Posterior cingulate gyrus (tissue), 11 donors: Measurements from ENCODE around the gene DACH2.

Experiments used
- DNase-seq, 10 donors: peaks; one replicate each; pipeline versions ENCODE4 v3.0.0 to v3.0.0-alpha.2; 2020 to 2021; ENCODE audit warnings: mixed read lengths in 3 of 10
- intact Hi-C: fragments of 100-400 bp; cut with DNase I; formaldehyde crosslinking; loops from one replicate; pipeline ENCODE4 v1.15.1; 2023

Gene DACH2

GRCh38 chrX:86263526-86263925 is 115.3 kb downstream of the DACH2 start:
- DNase-seq: no peak
- intact Hi-C loops: no loop called here

- intact Hi-C loops: no loop called here
- DNase-seq: no peak
Observed at GRCh38 chrX:86295293-86295692, 147.0 kb downstream of the DACH2 start.

GRCh38 chrX:86322913-86323312 is 174.7 kb downstream of the DACH2 start:
- intact Hi-C loops: no loop called here
- DNase-seq: no peak

DNA sequence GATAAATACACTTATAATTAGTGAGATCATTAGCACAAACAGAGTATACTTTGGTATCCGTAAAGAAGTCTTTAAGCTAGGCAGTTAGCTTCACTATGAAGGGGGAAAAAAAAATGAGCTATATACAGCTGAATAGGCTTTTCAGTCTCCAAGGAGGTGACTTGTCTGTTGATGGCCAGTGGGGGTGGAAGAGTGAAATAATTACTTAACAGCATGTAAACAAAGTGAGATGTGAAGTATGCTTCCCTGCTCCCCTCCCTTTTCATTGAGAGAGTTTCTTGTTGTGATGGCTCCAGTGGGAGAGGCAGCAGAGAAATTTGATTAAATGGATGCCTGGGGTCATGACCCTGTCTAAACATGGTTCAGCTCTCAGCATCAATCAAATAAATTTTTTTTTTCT is 180.9 kb downstream of the DACH2 start:
- intact Hi-C loops: no loop called here

DNA sequence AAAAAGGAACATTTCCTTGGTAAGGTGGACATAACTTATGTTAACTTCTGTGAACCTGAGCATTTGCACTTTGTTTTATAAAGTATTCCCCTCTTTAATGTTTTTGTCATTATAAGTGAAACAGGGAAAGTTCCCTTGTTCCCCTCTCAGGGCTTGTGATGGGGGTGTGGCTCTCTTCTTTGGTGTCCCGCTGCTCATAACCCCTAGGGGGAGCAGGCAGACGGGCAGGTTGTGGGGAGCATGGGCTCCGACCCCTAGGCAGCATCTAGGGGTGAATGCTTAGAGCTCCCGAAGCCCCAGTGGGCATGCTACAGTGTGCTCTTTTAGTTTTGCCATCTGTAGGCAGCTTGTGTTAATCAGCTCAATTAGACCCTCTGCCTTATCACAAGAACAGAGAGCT is 200.4 kb downstream of the DACH2 start:
- intact Hi-C loops: no loop called here
- no peak for DNase-seq

More for the DNA sequence above, 180.9 kb downstream of the DACH2 start:
- DNase-seq: no peak

DNA sequence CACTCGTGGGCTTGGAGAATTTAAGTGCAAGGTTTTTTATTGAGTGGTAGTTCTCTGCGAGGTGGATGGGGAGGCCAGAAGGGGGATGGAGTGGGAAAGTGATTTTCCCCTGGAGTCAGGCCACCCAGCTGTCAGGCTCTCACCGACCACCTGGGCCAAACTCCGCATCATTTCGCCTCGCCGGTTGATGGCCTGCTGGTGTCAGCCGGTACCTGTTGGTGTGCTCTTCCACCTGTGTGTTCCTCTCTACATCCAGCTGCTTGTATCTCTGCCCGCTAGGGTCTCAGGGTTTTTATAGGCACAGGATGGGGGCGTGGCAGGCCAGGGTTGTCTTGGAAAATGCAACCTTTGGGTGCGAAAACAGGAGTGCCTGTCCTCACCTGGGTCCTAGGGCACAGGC is 200.9 kb downstream of the DACH2 start:
- peak in 1 of 10 donors; percentile 36 for DNase-seq
- intact Hi-C loops: no loop called here

DNA sequence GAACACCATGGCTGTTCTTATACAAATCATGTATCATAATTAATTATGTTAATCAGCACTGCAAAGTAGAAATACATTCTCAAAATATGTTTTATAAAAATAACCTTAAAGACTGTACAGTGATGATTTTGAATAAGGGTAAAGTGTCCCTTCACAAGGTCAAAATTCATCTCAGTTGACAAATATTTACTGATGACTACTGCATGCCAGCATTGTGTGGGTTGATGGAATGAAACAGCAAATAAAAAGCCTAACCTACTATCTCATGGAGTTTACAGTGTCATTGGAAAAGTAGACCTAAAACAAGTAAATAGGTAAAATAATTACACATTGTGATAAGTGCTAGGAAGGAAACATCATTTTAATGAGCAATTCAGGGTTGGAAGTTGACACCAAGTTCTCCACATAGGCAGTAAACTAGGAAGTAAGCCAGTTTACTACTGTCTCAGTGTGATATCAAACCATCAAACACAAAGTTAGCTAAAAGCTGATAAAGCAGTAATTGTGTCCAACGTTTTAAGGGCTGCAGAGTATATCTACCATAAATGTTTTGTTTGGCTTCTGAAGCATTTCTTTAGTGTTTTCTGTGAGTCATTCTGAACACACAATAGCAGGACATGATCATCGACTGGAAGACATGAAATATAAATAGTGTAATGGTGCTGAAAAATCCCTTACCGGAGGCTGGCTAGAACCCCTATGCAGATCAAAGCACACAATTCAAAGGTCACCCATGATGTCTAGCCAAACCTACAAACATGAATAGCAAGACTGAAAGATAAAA is 221.8 kb downstream of the DACH2 start:
- DNase-seq: no peak
- intact Hi-C loops: no loop called here

GRCh38 chrX:86370927-86371326 is 222.7 kb downstream of the DACH2 start:
- DNase-seq: no peak
- intact Hi-C loops: no loop called here

- intact Hi-C loops: no loop called here
- DNase-seq: no peak
Observed at GRCh38 chrX:86379209-86379608, 231.0 kb downstream of the DACH2 start.

- DNase-seq: no peak
- intact Hi-C loops: no loop called here
Observed at GRCh38 chrX:86383681-86384540, 235.7 kb downstream of the DACH2 start.

DNA sequence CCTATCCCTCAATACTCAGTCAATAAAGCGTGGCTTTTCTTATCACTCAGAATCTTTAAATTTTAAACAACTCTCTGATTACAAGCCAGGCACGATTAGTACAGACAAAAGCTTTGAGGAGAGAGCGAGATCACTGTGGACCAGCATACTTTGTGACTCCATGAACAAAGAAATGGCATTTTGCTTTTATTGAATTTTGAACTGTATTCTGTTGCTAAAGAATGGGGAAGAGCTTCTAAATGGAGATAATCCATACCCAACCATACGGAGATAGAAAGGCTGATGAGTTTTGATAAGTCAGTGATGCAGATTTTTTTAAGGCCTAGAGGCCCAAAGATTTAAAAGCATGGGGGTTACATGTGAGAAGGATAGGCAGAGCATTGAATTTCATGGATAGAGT is 259.1 kb downstream of the DACH2 start:
- intact Hi-C loops: no loop called here

DNA sequence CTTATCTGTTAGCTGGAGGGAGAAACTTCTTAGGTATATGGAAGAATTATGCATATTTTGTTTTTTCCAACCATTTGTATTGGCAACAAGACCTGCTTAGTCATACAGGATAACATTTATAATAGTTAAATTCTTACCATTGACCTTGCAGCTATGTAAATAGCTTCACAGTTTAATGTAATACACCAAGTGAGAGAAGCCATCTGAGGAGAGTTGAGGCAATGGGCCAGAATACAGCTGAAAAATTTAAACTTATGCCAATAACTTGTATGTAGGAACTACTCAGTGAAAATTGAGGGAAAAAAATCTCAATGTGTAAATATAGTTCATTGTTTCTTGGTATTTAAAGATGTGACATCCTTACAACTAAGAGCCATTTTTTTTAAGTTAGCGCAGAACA is 273.5 kb downstream of the DACH2 start:
- DNase-seq: no peak

More for the DNA sequence above, 259.1 kb downstream of the DACH2 start:
- DNase-seq: no peak

DNA sequence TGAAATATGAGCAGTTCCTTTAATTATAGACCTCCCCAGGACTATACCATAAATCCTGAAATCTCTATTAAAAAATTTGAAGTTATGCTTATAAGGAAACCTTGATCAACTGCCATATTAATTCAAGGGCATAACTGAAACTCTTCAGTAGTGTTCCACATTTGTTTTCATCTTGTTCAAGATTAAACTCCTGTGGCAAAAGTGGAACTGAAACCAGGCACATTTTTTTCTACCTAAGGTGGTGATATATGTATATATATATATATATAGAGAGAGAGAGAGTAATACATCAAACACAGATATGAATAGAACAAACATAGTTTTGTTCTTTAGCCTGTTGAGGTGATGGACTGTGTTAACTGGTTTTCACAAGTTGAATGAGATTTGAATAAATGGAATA is 287.9 kb downstream of the DACH2 start:
- no peak for DNase-seq
- intact Hi-C loops: no loop called here

More for the DNA sequence above, 273.5 kb downstream of the DACH2 start:
- intact Hi-C loops: no loop called here

- intact Hi-C loops: no loop called here
- DNase-seq: peak in 1 of 10 donors; percentile 63
Observed at GRCh38 chrX:86455495-86455894, 307.2 kb downstream of the DACH2 start.

- intact Hi-C loops: no loop called here
- no peak for DNase-seq
Observed at GRCh38 chrX:86460760-86461159, 312.5 kb downstream of the DACH2 start.

- intact Hi-C loops: no loop called here
- DNase-seq: no peak
Observed at GRCh38 chrX:86504297-86504696, 356.0 kb downstream of the DACH2 start.

DNA sequence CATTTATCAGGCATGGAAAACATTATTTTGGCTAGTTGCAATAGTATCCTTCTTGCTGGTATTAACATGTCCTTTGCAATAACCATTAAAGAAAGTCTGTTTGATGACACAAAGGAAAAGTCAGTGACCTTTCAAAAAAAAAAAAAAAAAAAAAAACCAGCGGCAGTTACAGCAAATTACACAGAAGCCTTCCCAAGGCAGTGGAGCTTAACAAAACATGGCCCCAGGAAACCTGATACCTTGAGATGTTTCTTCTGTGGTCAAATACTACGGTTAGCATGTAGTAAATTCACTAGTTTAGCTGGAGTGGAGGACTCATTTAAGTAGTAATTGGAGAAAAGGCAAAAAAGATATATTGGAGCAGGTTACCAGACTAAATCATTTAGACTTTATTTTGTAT is 359.1 kb downstream of the DACH2 start:
- no peak for DNase-seq
- intact Hi-C loops: no loop called here

DNA sequence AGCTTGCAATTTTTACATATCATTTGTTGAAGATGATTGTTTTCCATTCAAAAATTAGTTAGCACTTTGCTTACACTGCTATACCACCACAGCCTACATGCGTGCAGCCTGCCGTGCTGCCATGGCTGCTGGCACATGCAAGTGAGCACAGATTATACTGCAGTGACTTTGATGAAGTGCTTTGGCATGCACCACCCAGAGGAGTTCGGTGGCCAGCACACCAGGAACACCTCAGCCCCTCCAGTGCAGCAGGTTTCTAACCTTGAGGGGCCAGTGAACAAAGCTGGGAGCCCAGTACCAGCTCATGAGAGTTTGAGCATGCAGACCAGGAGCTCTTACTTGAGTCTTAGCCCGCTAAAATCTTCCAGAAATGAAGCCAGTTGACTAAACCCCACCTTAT is 431.5 kb downstream of the DACH2 start:
- peak in 1 of 10 donors; percentile 75 for DNase-seq
- intact Hi-C loops: no loop called here

GRCh38 chrX:86604607-86605006 is 456.4 kb downstream of the DACH2 start:
- intact Hi-C loops: no loop called here
- DNase-seq: no peak

GRCh38 chrX:86696951-86697350 is 548.7 kb downstream of the DACH2 start:
- no peak for DNase-seq
- intact Hi-C loops: no loop called here

- intact Hi-C loops: no loop called here
- DNase-seq: no peak
Observed at GRCh38 chrX:86711531-86712180, 563.4 kb downstream of the DACH2 start.
